Measurements from ENCODE around the gene MLLT11.

MLLT11 gene, protein sequence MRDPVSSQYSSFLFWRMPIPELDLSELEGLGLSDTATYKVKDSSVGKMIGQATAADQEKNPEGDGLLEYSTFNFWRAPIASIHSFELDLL
- total RNA-seq: 5.5 to 5.8 reads per million in 2 donors

DNA sequence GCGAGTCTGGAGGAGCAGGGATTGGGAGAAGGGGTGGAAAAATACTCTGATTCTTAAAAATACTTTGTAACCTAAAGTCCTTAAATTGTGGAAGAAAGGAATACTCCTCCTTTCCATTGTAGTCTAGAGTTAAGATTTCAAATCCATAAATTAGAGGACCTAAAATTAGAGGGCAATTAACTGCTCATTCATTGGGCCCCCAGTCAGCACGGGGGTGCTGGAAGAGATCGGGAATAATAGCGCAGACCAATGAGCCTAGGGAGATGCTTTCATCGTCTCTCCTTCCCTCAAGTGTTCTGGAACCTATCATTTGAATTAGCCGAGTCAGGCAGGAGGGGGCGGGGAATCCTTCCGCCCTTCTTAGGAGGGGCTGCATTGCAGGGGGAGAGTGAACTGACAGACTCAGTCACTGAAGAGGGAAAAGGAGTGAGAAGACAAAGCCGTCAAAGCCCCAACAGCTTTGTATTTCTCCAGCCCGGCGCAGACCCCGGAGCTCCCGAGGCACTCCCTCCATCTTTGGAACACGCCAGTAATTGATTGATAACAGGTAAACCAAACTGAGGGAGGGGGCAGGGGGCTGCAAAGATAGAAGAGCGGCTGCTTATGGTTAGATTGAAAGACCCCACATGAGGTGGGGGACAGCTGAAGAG, at the start of gene MLLT11:
MLLT11 (plus strand) TSS at position 391 of the 650 bp plus-strand sequence. CDS start 6,828 bp downstream, outside the sequence.
- DNase-seq: no peak

DNA sequence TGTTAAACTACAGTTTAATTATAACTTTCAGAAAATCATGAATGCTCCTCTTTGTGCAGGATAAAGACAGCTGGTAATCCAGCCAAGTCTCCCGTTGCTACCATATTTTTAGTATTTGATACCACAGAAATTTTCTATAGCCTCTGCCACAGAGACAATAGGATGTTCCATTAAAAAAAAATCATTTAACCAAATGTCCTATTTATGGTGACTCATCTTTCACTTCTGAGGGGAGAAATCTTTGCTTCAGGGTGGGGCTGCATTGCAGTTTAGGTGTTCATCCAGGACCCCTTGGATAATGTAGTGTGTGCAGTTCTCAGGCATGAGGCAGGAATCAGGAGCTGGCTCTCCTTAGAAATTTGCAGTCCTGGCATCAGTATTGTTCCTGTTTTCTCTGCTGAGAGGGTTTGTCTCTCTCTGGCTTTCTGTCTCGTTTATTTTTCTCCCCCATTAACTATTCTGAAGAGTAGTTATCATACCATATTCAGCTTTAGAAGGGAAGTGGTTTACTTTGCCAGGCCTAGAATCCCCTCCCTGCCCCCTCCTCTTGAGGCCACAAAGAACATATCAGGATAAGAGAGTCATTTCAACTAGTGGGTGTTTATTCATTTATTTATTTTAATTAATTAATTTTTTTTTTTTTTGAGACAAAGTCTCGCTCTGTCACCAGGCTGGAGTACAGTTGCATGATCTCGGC, 48.9 kb upstream of the MLLT11 start:
- DNase-seq: no peak

DNA sequence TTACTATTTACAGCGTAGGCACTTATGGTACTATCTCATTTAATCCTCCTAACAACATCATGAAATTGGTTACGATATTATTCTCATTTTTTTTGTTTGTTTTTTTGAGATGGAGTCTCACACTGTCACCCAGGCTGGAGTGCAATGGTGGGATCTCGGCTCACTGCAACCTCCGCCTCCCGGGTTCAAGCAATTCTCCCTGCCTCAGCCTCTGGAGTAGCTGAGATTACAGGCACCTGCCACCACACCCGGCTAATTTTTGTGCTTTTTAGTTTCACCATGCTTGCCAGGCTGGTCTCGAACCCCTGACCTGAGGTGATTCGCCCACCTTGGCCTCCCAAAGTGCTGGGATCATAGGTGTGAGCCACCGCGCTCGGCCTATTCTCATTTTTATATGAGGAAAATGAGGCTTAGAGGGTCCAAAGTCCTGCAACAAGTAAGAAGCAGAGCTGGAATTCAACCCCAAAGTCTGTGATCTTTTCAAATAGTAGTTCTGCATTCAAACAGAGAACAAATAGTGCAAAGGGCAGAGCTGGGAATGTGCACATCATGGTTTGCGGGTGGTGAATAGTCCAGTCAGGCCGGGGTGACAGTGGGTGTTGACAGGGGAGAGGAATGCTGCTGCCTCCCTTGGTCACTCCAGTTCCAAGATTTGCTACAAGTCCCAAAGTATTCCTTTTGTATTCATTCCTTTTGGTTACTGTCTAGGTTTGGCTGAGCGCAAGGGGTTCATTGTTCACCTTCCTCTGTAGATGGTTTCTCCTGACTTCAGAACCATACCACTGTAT, 47.3 kb upstream of the MLLT11 start:
- DNase-seq: no peak

DNA sequence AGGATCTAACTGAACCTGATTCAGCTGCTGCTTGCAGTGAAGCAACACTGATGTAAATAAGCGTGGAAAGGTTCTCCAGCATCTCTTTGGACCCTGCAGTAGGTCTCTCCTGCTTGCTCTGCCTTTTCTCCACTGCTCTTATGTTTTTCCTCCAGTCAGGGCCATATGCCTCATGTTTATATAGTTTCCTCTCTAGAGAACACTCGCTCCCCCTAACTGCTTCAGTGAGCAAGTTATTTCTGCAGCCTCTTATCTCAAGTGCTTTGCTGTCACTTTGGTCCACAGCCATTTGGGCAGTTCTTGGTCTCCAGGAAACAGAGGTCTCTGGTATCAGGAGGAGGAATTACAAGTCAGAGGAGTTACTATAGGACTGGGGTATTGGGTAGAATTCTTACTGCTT, 46.7 kb upstream of the MLLT11 start:
- DNase-seq: no peak

DNA sequence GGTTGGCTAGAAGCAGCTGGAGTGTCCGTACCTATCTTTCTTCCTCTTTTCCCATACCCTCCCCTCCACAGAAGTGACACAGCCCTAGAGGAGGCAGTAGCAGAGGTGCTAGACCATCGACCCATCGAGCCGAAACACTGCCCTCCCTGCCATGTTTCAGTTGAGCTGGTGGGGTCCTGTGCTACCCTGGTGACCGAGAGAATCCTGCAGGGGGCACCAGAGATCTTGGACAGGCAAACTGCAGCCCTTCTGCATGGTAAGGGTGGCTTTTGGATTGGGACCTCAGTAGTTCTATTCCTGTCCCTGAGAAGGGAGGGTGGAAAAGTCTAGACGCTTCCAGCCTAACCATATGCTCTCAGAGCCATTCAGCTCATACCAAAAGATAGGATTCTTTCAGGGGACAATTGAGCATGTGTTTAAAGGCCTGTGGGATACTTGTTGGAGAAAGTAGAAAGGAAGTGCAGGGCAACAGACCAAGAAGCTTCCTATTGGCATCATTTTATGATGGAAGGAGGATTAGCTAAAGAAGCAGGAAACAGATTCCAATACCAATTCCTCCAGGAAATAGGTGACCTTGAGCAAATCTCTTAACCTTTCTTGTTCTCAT, 35.6 kb upstream of the MLLT11 start:
- DNase-seq: no peak

DNA sequence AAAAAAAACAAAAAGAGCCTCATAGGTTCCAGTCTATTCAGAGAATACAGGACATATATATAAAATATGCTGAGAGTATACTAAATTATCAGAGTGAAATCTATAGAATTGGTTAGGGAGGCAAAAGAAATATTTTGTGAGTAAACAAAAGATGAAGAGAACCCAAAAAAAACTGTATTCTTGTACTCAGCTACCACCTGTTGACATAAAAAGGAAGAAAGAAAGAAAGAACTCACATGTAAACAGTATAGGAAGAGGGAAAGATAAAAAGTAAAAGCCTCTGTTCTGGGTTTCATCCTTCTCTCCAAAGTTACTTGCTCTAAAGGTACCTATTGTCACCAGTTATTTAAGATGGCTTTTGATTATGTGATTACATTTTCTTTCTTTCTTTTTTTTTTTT, 33.7 kb upstream of the MLLT11 start:
- DNase-seq: no peak

DNA sequence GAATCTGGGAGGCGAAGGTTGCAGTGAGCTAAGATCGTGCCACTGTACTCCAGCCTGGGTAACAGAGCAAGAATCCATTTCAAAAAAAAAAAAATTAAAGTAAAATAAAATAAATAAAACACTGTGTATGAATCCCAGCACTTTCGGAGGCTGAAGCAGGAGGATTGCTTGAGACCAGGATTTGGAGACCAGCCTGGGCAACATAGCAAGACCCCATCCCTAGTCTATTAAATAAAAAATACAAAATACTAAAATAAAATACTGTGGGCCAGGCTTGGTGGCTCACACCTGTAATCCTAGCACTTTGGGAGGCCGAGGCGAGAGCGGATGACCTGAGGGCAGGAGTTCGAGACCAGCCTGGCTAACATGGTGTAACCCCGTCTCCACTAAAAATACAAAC, 28.0 kb upstream of the MLLT11 start:
- no peak for DNase-seq

DNA sequence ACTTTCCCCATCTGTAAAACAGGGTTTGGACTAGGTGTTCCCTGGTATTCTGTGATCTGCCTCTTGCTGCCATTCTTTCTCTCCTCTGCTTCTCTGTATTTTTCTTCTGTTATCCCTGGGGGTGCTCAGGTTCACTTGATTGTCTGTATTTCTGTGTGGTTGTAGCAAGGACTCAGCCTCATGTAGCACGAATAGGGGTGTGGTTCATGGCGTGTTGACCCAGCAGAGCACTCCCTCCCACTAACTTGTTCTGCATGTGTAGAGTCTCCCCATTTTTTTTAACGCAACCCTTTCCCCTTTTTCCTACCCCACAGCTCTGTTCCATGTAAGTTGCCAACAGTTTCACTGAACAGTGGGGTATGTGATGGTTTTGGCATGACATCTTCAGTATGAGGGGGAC, 25.0 kb upstream of the MLLT11 start:
- no peak for DNase-seq

DNA sequence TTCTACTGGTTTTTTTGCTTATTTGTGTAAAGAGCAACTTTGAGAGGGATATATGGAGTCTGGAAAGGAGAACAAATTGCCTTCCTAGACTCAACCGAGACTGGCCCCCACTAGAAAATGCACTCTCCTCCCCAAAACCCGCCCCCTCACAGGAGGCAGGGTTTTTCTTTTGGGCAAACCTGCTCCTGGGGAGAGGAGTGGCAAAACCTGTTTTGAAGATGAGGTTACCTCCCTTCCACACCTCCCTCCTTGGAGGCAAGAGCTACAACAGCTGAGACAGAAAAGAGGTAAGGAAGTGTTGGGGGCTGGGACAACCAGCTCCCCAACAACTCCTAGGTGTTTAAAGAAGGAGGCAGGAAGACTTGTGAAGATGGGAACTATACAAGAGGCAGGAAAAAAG, 23.8 kb upstream of the MLLT11 start, which contains the start of gene BNIPL:
BNIPL (plus strand) TSS at position 231 of the 400 bp plus-strand sequence; CDS start at position 371, 140 bp downstream.
- no peak for DNase-seq

DNA sequence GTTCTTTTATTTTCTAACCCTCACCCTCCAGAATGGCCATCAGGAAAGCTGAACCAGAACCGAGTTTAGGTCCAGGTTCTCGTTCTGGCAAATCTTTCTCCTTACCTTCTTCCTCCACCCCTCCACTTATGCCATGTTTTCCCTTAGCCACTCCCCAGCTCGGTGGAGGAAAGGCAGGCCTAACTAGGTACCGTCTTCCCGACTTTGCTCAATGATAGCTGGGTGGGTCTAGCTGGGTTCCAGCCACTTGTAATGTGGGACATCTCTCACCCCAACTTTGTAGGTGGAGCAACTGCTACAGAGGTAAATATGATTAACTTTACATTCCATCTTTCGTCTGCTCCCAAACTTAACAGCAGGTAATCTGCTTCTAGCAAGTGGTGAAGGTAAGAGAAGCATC, 23.2 kb upstream of the MLLT11 start:
- no peak for DNase-seq

DNA sequence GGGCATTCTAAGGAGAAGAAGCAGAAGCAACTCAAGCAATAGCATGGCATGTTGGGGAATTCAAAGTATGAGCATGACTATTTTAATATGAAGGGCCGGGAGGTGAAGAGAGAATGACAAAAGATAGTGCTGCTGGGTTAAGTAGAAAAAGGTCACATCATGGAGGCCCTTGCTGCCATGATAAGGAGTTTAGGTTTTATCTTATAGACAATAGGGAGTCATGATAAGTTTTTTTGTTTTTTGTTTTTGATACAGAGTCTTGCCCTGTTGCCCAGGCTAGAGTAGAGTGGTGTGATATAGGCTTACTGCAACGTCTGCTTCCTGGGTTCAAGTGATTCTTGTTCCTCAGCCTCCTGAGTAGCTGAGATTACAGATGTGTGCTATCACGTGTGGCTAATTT, 20.7 kb upstream of the MLLT11 start:
- DNase-seq: no peak

DNA sequence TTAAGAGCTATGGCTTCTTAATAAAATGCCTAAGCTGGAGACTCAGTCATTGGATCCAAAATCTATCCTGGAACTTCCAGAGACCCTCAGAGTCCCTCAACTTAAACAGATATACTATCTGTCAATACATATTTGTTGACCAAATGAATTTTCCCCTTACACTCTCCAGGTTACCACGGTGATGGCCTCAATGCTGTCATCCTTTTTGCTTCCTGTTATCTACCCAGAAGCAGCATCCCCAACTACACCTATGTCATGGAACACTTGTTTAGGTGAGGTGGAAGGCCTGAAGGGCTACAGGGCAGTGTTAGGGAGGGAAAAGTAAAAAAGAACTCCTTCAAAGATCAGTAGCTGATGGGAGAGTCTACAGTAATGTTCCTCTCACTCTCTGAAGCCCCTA, 17.0 kb upstream of the MLLT11 start:
- no peak for DNase-seq

DNA sequence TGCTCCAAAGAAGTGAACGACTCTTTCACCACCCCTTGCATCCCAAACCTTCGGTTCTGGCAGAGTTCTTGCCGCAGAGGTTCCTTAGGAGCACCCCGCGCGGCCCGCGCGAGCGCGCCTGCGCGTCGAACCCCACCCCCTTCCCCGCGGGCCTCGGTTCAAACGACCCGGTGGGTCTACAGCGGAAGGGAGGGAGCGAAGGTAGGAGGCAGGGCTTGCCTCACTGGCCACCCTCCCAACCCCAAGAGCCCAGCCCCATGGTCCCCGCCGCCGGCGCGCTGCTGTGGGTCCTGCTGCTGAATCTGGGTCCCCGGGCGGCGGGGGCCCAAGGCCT, 12.6 kb upstream of the MLLT11 start, which contains the start of gene C1orf56:
C1orf56 (plus strand) TSS at position 161 of the 334 bp plus-strand sequence; CDS start at position 258, 97 bp downstream.
- DNase-seq: peak; percentile 43

DNA sequence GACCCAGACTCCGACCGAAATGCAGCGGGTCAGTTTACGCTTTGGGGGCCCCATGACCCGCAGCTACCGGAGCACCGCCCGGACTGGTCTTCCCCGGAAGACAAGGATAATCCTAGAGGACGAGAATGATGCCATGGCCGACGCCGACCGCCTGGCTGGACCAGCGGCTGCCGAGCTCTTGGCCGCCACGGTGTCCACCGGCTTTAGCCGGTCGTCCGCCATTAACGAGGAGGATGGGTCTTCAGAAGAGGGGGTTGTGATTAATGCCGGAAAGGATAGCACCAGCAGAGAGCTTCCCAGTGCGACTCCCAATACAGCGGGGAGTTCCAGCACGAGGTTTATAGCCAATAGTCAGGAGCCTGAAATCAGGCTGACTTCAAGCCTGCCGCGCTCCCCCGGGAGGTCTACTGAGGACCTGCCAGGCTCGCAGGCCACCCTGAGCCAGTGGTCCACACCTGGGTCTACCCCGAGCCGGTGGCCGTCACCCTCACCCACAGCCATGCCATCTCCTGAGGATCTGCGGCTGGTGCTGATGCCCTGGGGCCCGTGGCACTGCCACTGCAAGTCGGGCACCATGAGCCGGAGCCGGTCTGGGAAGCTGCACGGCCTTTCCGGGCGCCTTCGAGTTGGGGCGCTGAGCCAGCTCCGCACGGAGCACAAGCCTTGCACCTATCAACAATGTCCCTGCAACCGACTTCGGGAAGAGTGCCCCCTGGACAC, 12.1 kb upstream of the MLLT11 start:
- DNase-seq: peak; percentile 20

DNA sequence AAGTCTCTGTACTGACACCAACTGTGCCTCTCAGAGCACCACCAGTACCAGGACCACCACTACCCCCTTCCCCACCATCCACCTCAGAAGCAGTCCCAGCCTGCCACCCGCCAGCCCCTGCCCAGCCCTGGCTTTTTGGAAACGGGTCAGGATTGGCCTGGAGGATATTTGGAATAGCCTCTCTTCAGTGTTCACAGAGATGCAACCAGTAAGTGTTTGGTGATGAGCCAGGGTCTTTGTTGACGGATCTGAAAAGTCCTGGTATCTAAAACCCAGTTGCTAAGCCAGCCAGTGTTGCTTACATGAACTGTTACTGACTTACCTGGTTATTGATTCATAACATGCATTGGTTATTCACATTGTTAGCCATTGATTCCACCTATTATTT, 11.6 kb upstream of the MLLT11 start:
- DNase-seq: no peak

DNA sequence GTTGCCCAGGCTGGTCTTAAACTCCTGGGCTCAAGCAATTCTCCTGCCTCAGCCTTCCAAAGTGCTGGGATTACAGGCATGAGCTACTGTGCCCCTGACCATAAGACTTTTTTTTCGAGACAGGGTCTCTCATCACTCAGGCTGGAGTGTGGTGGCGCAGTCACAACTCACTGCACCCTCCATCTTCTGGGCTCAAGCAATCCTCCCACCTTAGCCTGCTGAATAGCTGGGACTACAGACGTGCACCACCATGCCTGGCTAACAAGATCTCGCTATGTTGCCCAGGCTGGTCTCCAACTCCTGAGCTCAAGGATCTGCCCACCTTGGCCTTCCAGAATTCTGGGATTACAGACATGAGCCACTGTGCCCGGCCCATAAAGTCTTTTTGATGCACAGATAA, 10.7 kb upstream of the MLLT11 start:
- DNase-seq: no peak

DNA sequence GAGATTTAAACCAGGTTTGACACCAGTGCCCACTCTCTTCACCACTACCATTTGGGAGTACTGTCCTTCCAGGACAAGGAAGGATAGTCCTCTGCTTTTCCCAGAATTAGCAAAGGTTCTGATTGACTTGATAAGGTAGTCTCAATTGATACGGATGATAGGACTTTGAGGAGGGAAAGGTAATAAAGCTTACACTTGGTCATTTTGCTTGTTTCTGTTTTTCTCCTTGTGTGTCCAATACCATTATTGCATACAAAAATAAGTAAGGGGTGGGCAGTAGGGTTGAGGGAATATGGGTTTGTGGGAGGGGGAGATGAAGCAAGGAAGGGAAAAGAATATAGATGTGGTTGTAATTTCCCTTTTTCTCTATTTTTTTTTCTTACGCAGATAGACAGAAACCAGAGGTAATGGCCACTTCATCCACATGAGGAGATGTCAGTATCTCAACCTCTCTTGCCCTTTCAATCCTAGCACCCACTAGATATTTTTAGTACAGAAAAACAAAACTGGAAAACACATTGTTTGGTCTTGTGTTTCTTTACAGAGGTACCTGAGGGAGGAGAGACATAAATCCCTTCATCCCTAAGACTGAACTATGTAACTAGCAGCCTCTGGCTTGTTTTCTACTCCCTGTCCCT, 10.0 kb upstream of the MLLT11 start:
- DNase-seq: no peak

DNA sequence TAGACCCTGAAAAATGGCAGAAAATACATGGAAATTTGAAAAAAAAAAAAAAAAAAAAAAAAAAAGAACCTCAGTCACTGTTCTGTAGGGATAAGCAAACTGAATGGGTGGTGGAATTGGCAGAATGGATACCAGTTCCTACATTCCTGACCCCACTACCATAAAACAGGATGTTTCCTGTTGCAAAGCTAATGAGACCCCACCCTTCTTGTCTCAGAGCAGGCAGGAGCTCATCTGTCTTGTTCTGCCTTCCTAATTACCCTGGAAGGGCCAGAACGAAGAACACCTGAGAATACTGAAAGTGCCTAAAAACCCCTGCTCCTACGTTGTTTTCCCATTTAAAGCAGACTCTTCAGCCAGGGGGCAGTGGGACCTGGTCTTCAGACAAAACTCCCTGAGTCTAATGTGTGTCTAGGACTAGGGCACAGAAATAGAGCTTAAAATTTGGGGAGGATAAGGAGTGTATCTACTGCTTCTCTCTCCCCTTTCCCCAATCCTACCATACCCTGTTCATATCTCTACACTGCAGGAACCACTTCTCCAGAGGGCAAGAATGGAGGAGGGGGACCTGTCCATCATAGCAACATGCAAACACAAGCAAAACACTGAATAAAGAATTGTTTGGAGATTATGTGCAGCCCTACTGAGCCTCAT, 8.7 kb upstream of the MLLT11 start:
- DNase-seq: no peak

DNA sequence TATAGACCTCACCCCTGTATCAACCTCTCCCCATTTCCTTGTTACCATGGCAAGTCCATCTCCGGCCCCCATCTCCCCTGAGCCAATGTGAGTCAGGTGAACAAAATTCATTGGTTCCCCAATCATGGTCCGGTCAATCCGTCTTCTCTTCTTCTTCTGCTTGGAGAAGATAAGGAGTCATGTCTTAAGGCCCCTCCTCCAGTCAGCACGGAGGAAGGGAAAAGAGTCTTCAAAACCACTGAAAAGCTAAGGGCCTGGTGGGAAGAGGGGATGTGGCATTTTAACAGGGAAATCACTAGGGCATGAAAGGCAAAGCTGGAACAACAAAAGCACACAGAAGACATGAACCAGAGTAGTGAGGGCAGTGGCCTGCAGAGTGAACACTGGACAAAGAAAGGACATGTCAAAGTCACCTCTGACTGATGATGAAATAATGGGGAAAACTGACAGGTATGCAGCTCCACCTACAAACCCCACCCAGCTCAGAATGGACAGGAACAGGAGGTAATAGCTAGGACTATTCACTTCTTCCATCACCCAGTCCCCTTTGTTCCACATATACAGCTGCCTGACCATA, 5.1 kb upstream of the MLLT11 start:
- DNase-seq: no peak

DNA sequence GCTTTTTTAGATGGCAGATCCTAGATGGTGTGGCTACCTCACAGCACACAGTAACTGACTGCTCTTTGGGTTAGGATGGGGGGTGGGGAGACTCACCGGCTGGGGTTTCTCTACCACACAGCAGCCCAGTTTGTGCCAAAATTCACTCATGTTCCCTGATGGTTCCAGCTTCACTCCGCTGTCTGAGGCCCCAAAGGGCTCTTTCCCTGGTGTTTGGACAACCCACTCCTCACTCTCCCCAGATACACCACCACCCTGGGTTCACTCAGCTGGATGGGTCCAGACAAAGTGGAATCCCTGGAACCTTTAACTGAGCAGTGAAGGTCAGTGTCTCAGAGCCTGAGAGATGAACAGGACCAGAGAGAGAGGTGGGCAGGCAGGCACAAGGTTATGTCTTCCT, 4.6 kb upstream of the MLLT11 start:
- DNase-seq: no peak

DNA sequence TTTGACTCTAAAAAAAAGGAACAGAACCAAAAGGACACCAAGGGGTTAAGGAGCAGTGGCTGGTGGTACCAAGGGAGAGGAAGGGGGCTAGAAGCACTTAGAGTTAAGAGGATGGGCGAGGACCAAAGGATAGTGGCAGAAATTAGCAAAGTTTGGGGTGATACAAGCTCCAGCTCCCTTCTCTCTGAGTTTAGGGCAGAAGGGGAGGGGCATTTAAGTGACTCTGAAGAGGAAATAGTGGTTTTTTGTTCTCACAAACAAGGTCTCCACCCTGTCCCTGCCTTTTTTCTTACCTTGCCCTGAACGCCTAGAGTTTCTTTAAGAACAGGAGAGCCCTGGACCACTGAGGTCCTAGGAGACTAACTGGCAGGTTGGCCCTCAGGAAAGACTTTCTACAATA, 4.0 kb upstream of the MLLT11 start:
- DNase-seq: no peak
